ENCODE results near the gene OR6T1.

DNA sequence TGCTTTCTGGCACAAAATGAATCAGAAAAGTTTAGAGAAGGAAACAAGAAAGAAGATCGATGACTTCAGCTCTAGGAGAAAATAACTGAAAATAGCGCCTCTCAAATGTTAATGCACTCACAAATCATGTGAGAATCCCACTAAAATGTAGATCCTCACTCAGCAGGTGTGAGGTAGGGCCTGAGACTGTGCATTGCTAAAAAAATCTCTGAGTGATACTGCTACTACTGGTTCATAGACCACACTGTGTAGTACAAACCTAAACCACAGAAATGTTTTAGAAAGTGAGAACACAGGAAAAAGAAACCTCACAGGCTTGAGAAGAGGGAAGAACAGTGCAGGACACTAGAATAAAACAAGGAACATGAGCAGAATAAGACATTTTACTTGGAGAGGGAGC, 39.7 kb downstream of the OR6T1 start:
- TF ChIP-seq, protein P1, sequence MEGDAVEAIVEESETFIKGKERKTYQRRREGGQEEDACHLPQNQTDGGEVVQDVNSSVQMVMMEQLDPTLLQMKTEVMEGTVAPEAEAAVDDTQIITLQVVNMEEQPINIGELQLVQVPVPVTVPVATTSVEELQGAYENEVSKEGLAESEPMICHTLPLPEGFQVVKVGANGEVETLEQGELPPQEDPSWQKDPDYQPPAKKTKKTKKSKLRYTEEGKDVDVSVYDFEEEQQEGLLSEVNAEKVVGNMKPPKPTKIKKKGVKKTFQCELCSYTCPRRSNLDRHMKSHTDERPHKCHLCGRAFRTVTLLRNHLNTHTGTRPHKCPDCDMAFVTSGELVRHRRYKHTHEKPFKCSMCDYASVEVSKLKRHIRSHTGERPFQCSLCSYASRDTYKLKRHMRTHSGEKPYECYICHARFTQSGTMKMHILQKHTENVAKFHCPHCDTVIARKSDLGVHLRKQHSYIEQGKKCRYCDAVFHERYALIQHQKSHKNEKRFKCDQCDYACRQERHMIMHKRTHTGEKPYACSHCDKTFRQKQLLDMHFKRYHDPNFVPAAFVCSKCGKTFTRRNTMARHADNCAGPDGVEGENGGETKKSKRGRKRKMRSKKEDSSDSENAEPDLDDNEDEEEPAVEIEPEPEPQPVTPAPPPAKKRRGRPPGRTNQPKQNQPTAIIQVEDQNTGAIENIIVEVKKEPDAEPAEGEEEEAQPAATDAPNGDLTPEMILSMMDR (IDR thresholded peaks at IDR 0.05 in 4 of 5, conservative IDR thresholded peaks at IDR 0.05 in 1 of 5) = no peak
- no peak for TF ChIP-seq POLR2A (IDR thresholded peaks at IDR 0.05)
